ENCODE measurements around the gene STK11IP. TPM values are rescaled to one million over a fixed set of nuclear protein-coding genes. Genes with fewer than 3 reads are reported as not detected.

The STK11IP gene
- 10.0 and 11.4 TPM in 2 replicates for total RNA-seq (2012; rRNA removed)

- peak within 1 kb of the TSS; percentile 95 for H3K9ac ChIP-seq (ENCODE audit: low read depth, low read length)
- peak within 1 kb of the TSS; percentile 87 for H3K4me2 ChIP-seq (ENCODE audit: low read length)
- H3K9me3 ChIP-seq (replicated peaks; ENCODE audit: low read length): no peaks in the 10 kb centered on the region
- peaks cover 18% of the 10 kb centered on the region for H3K4me1 ChIP-seq (ENCODE audit: control insufficient read depth, insufficient read depth, low read length)
- no peaks in the 10 kb centered on the region for H3K27me3 ChIP-seq (ENCODE audit: control insufficient read depth, insufficient read depth, low read length)
- H3K36me3 ChIP-seq (ENCODE audit: insufficient read depth, low read length): peaks cover 16% of the 10 kb centered on the region
- peak within 1 kb of the TSS; percentile 83 for H3K4me3 ChIP-seq (ENCODE audit: low read length)
Observed at GRCh38 chr2:219597552-219598307, at the start of gene STK11IP. Gene STK11IP (plus strand): TSS chr2:219597857. CDS start chr2:219598120, 263 bp downstream.

GRCh38 chr2:219548990-219549389, 48.7 kb upstream of the STK11IP start:
- H3K4me2 ChIP-seq (ENCODE audit: low read length): no peak overlapping the region
- no peak overlapping the region for H3K9ac ChIP-seq (ENCODE audit: low read depth, low read length)
- H3K9me3 ChIP-seq (replicated peaks; ENCODE audit: low read length): no peaks in the 10 kb centered on the region
- H3K27me3 ChIP-seq (ENCODE audit: control insufficient read depth, insufficient read depth, low read length): no peaks in the 10 kb centered on the region
- H3K4me3 ChIP-seq (ENCODE audit: low read length): no peak overlapping the region
- H3K36me3 ChIP-seq (ENCODE audit: insufficient read depth, low read length): no peaks in the 10 kb centered on the region
- H3K4me1 ChIP-seq (ENCODE audit: control insufficient read depth, insufficient read depth, low read length): peaks cover 19% of the 10 kb centered on the region

GRCh38 chr2:219549619-219550018, 48.0 kb upstream of the STK11IP start:
- H3K36me3 ChIP-seq (ENCODE audit: insufficient read depth, low read length): no peaks in the 10 kb centered on the region
- no peaks in the 10 kb centered on the region for H3K9me3 ChIP-seq (replicated peaks; ENCODE audit: low read length)
- no peak overlapping the region for H3K4me3 ChIP-seq (ENCODE audit: low read length)
- no peak overlapping the region for H3K9ac ChIP-seq (ENCODE audit: low read depth, low read length)
- no peak overlapping the region for H3K4me2 ChIP-seq (ENCODE audit: low read length)
- no peaks in the 10 kb centered on the region for H3K27me3 ChIP-seq (ENCODE audit: control insufficient read depth, insufficient read depth, low read length)
- H3K4me1 ChIP-seq (ENCODE audit: control insufficient read depth, insufficient read depth, low read length): peaks cover 18% of the 10 kb centered on the region

GRCh38 chr2:219551441-219552381, 45.9 kb upstream of the STK11IP start:
- no peaks in the 10 kb centered on the region for H3K36me3 ChIP-seq (ENCODE audit: insufficient read depth, low read length)
- no peaks in the 10 kb centered on the region for H3K27me3 ChIP-seq (ENCODE audit: control insufficient read depth, insufficient read depth, low read length)
- H3K9ac ChIP-seq (ENCODE audit: low read depth, low read length): peak overlapping the region; percentile 50
- H3K4me1 ChIP-seq (ENCODE audit: control insufficient read depth, insufficient read depth, low read length): peaks cover 18% of the 10 kb centered on the region
- peak overlapping the region; percentile 94 for H3K4me2 ChIP-seq (ENCODE audit: low read length)
- peak overlapping the region; percentile 88 for H3K4me3 ChIP-seq (ENCODE audit: low read length)
- H3K9me3 ChIP-seq (replicated peaks; ENCODE audit: low read length): no peaks in the 10 kb centered on the region

GRCh38 chr2:219552382-219553167, 45.1 kb upstream of the STK11IP start:
- H3K27me3 ChIP-seq (ENCODE audit: control insufficient read depth, insufficient read depth, low read length): no peaks in the 10 kb centered on the region
- H3K4me3 ChIP-seq (ENCODE audit: low read length): peak overlapping the region; percentile 88
- peak overlapping the region; percentile 94 for H3K4me2 ChIP-seq (ENCODE audit: low read length)
- H3K36me3 ChIP-seq (ENCODE audit: insufficient read depth, low read length): no peaks in the 10 kb centered on the region
- H3K9me3 ChIP-seq (replicated peaks; ENCODE audit: low read length): no peaks in the 10 kb centered on the region
- H3K9ac ChIP-seq (ENCODE audit: low read depth, low read length): peak overlapping the region; percentile 53
- H3K4me1 ChIP-seq (ENCODE audit: control insufficient read depth, insufficient read depth, low read length): peaks cover 18% of the 10 kb centered on the region

GRCh38 chr2:219553168-219553417, 44.6 kb upstream of the STK11IP start:
- Histone ChIP-seq H3K9ac (ENCODE audit: low read depth, low read length) (peak overlapping the region; percentile 19), H3K4me3 (ENCODE audit: low read length) (peak overlapping the region; percentile 88), H3K4me1 (ENCODE audit: control insufficient read depth, insufficient read depth, low read length) (peaks cover 18% of the 10 kb centered on the region), H3K36me3 (ENCODE audit: insufficient read depth, low read length) (no peaks in the 10 kb centered on the region), H3K27me3 (ENCODE audit: control insufficient read depth, insufficient read depth, low read length) (no peaks in the 10 kb centered on the region), H3K4me2 (ENCODE audit: low read length) (peak overlapping the region; percentile 94), H3K9me3 (replicated peaks; ENCODE audit: low read length) (no peaks in the 10 kb centered on the region)

- Histone ChIP-seq H3K4me1 (ENCODE audit: control insufficient read depth, insufficient read depth, low read length) (peaks cover 18% of the 10 kb centered on the region), H3K4me3 (ENCODE audit: low read length) (no peak overlapping the region), H3K27me3 (ENCODE audit: control insufficient read depth, insufficient read depth, low read length) (no peaks in the 10 kb centered on the region), H3K9ac (ENCODE audit: low read depth, low read length) (no peak overlapping the region), H3K4me2 (ENCODE audit: low read length) (no peak overlapping the region), H3K9me3 (replicated peaks; ENCODE audit: low read length) (no peaks in the 10 kb centered on the region), H3K36me3 (ENCODE audit: insufficient read depth, low read length) (no peaks in the 10 kb centered on the region)
Observed at GRCh38 chr2:219553463-219553963, 44.1 kb upstream of the STK11IP start.

- no peak overlapping the region for H3K4me2 ChIP-seq (ENCODE audit: low read length)
- H3K27me3 ChIP-seq (ENCODE audit: control insufficient read depth, insufficient read depth, low read length): no peaks in the 10 kb centered on the region
- H3K9me3 ChIP-seq (replicated peaks; ENCODE audit: low read length): no peaks in the 10 kb centered on the region
- H3K4me1 ChIP-seq (ENCODE audit: control insufficient read depth, insufficient read depth, low read length): peaks cover 18% of the 10 kb centered on the region
- H3K4me3 ChIP-seq (ENCODE audit: low read length): no peak overlapping the region
- no peak overlapping the region for H3K9ac ChIP-seq (ENCODE audit: low read depth, low read length)
- no peaks in the 10 kb centered on the region for H3K36me3 ChIP-seq (ENCODE audit: insufficient read depth, low read length)
Observed at GRCh38 chr2:219554350-219554749, 43.3 kb upstream of the STK11IP start.

GRCh38 chr2:219555956-219556355, 41.7 kb upstream of the STK11IP start:
- H3K9me3 ChIP-seq (replicated peaks; ENCODE audit: low read length): no peaks in the 10 kb centered on the region
- H3K36me3 ChIP-seq (ENCODE audit: insufficient read depth, low read length): no peaks in the 10 kb centered on the region
- no peak overlapping the region for H3K4me3 ChIP-seq (ENCODE audit: low read length)
- no peaks in the 10 kb centered on the region for H3K27me3 ChIP-seq (ENCODE audit: control insufficient read depth, insufficient read depth, low read length)
- no peak overlapping the region for H3K9ac ChIP-seq (ENCODE audit: low read depth, low read length)
- H3K4me1 ChIP-seq (ENCODE audit: control insufficient read depth, insufficient read depth, low read length): peaks cover 18% of the 10 kb centered on the region
- H3K4me2 ChIP-seq (ENCODE audit: low read length): no peak overlapping the region

- no peaks in the 10 kb centered on the region for H3K9me3 ChIP-seq (replicated peaks; ENCODE audit: low read length)
- H3K27me3 ChIP-seq (ENCODE audit: control insufficient read depth, insufficient read depth, low read length): no peaks in the 10 kb centered on the region
- no peak overlapping the region for H3K9ac ChIP-seq (ENCODE audit: low read depth, low read length)
- peaks cover 13% of the 10 kb centered on the region for H3K4me1 ChIP-seq (ENCODE audit: control insufficient read depth, insufficient read depth, low read length)
- no peaks in the 10 kb centered on the region for H3K36me3 ChIP-seq (ENCODE audit: insufficient read depth, low read length)
- no peak overlapping the region for H3K4me3 ChIP-seq (ENCODE audit: low read length)
- no peak overlapping the region for H3K4me2 ChIP-seq (ENCODE audit: low read length)
Observed at GRCh38 chr2:219556413-219556812, 41.2 kb upstream of the STK11IP start.

GRCh38 chr2:219557320-219557719, 40.3 kb upstream of the STK11IP start:
- H3K4me2 ChIP-seq (ENCODE audit: low read length): no peak overlapping the region
- no peaks in the 10 kb centered on the region for H3K36me3 ChIP-seq (ENCODE audit: insufficient read depth, low read length)
- H3K27me3 ChIP-seq (ENCODE audit: control insufficient read depth, insufficient read depth, low read length): no peaks in the 10 kb centered on the region
- no peaks in the 10 kb centered on the region for H3K9me3 ChIP-seq (replicated peaks; ENCODE audit: low read length)
- no peak overlapping the region for H3K4me3 ChIP-seq (ENCODE audit: low read length)
- peaks cover 6% of the 10 kb centered on the region for H3K4me1 ChIP-seq (ENCODE audit: control insufficient read depth, insufficient read depth, low read length)
- H3K9ac ChIP-seq (ENCODE audit: low read depth, low read length): no peak overlapping the region
